Natural killer cell (primary cell): ENCODE data around the gene KCNA3. TPM values are rescaled to one million over a fixed set of nuclear protein-coding genes. Genes with fewer than 3 reads are reported as not detected.

Source experiments
- ATAC-seq, 3 donors: fragments of 150-1000 bp in 2 of 3; fragments of 200-7000 bp in 1 of 3; cut with Tn5 transposase; 1 replicate in 1 of 3; 2 replicates in 2 of 3; pipeline ENCODE4 v1.10.0; 2021; ENCODE audit warnings: mild to moderate bottlenecking in 2 of 3, moderate library complexity in 2 of 3
- DNase-seq, 2 donors: peaks; one replicate each; pipeline versions ENCODE4 v3.0.0 to v3.0.0-alpha.2; 2013 to 2021; ENCODE audit warnings: mixed read lengths in 1 of 2
- H3K27ac ChIP-seq: one replicate; pipeline ENCODE4 v1.5.1; 2013; ENCODE audit warnings: mild to moderate bottlenecking, low read length
- H3K27me3 ChIP-seq: one replicate; pipeline ENCODE4 v1.6.1; 2013; ENCODE audit warnings: low read length; ENCODE audit not compliant: control insufficient read depth, insufficient read depth
- H3K36me3 ChIP-seq: one replicate; pipeline ENCODE4 v1.6.1; 2013; ENCODE audit warnings: low read length; ENCODE audit not compliant: control insufficient read depth, insufficient read depth
- H3K4me1 ChIP-seq: one replicate; pipeline ENCODE4 v1.6.1; 2013; ENCODE audit warnings: low read length; ENCODE audit not compliant: control insufficient read depth, insufficient read depth
- H3K4me3 ChIP-seq: one replicate; pipeline ENCODE4 v1.5.1; 2013; ENCODE audit warnings: low read length
- H3K9me3 ChIP-seq: one replicate; pipeline ENCODE4 v1.6.1; 2013; ENCODE audit warnings: low read length; ENCODE audit not compliant: control insufficient read depth, insufficient read depth
- H3K27ac Mint-ChIP-seq, 2 donors: one replicate each; pipeline ENCODE4 v1.8.0; 2022; ENCODE audit warnings: mild to moderate bottlenecking in 2 of 2, mixed read lengths in 2 of 2, moderate library complexity in 1 of 2
- H3K27me3 Mint-ChIP-seq, 2 donors: one replicate each; pipeline ENCODE4 v1.8.0; 2022; ENCODE audit warnings: low read depth in 2 of 2, mixed read lengths in 2 of 2
- H3K36me3 Mint-ChIP-seq: one replicate; pipeline ENCODE4 v1.8.0; 2022; ENCODE audit warnings: mixed read lengths
- H3K4me1 Mint-ChIP-seq, 2 donors: one replicate each; pipeline ENCODE4 v1.8.0; 2022; ENCODE audit warnings: mixed read lengths in 2 of 2
- H3K4me3 Mint-ChIP-seq: one replicate; pipeline ENCODE4 v1.8.0; 2022; ENCODE audit warnings: mild to moderate bottlenecking, moderate library complexity, mixed read lengths
- H3K9me3 Mint-ChIP-seq, 2 donors: one replicate each; pipeline ENCODE4 v1.8.0; 2022; ENCODE audit warnings: mixed read lengths in 2 of 2
- WGBS: methylation state at CpG from one replicate; pipeline ENCODE4 v1.1.7; 2013; ENCODE audit warnings: missing lambda C conversion rate; ENCODE audit not compliant: insufficient coverage; 5-methylcytosine and 5-hydroxymethylcytosine counted together
- intact Hi-C: fragments of 100-400 bp; cut with micrococcal nuclease; formaldehyde crosslinking; loops from one replicate; pipeline ENCODE4 v1.14.2; 2022
- total RNA-seq, 4 donors: library from RNA; stranded (reverse); fragments of 120-200 nt in 1 of 4; gene quantifications; one replicate each; pipeline versions ENCODE4 v1.2.3 to v1.2.4, GENCODE V29; 2013 to 2022
- TF ChIP-seq, protein P1 (sequence below): fragments of 200-600 bp; IDR thresholded peaks from one replicate; pipeline ENCODE4 v1.8.0; 2022; ENCODE audit warnings: antibody characterized with exemption

Gene KCNA3
- total RNA-seq, 3 donors from 2014 or later (not counting 1 experiment from before 2014, with no cell fraction given) = 19.7 to 36.2 (median 30.3) TPM

DNA sequence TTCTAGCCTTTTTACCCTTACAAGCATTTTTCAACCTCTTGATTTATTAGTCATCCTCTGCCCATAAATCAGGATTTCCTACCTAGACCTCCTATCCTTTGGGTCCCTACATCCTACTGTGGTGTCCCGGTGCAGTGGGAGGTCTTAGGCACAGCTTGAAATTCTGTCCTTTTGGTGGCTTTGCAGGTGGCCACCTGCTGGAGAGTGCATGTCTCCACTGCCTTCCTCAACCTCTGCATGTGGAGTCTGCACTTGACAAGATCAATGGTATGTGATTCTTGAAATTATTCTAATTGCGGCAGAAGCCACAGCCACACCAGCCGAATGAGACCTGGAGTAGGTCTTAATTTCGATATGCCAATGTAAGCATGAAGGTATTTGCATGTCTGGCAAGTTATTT, 11.4 kb upstream of the KCNA3 start:
- intact Hi-C loops = no loop called here
- Mint-ChIP-seq H3K27me3 (peaks cover 2 to 5% of the 10 kb centered on the region in 2 donors), H3K4me3 (no peak overlapping the region), H3K9me3 (no peaks in the 10 kb centered on the region), H3K36me3 (no peaks in the 10 kb centered on the region), H3K4me1 (peaks cover 0 to 5% of the 10 kb centered on the region in 2 donors), H3K27ac (no peak overlapping the region)
- WGBS = 81% methylated on average over 4 of the region's 4 CpGs
- Histone ChIP-seq H3K9me3 (no peaks in the 10 kb centered on the region), H3K4me1 (no peaks in the 10 kb centered on the region), H3K27me3 (no peaks in the 10 kb centered on the region), H3K4me3 (no peak overlapping the region), H3K27ac (no peak overlapping the region), H3K36me3 (no peaks in the 10 kb centered on the region)
- peak in 1 of 2 donors; percentile 67 for DNase-seq
- ATAC-seq = peak in 2 of 3 donors; percentile 50 to 54
- TF ChIP-seq, protein P1, sequence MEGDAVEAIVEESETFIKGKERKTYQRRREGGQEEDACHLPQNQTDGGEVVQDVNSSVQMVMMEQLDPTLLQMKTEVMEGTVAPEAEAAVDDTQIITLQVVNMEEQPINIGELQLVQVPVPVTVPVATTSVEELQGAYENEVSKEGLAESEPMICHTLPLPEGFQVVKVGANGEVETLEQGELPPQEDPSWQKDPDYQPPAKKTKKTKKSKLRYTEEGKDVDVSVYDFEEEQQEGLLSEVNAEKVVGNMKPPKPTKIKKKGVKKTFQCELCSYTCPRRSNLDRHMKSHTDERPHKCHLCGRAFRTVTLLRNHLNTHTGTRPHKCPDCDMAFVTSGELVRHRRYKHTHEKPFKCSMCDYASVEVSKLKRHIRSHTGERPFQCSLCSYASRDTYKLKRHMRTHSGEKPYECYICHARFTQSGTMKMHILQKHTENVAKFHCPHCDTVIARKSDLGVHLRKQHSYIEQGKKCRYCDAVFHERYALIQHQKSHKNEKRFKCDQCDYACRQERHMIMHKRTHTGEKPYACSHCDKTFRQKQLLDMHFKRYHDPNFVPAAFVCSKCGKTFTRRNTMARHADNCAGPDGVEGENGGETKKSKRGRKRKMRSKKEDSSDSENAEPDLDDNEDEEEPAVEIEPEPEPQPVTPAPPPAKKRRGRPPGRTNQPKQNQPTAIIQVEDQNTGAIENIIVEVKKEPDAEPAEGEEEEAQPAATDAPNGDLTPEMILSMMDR = no peak

DNA sequence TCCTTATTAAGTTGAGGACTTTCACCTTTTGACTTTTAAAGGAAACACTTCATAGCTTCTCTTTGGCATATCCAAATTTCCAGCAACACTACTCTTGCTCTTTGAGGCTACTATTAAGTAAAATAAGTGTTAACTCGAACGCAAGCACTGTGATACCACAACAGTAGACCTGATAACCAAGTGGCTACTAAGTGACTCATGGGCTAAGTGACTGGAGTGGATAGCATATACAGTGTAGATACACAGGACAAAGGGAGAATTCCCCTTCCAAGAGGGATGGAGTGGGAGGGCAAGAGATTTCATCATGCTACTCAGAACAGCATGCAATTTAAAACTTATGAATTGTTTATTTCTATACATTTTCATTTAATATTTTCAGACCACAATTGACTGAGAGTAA, 9.8 kb upstream of the KCNA3 start:
- 60% methylated on average over 2 of the region's 2 CpGs for WGBS
- H3K36me3 Mint-ChIP-seq = no peaks in the 10 kb centered on the region
- Histone ChIP-seq H3K36me3 (no peaks in the 10 kb centered on the region), H3K4me1 (no peaks in the 10 kb centered on the region), H3K9me3 (no peaks in the 10 kb centered on the region), H3K27me3 (no peaks in the 10 kb centered on the region), H3K4me3 (no peak overlapping the region), H3K27ac (no peak overlapping the region)
- DNase-seq = no peak
- no peak for ATAC-seq
- H3K4me1 Mint-ChIP-seq = peaks cover 0 to 5% of the 10 kb centered on the region in 2 donors
- no peak overlapping the region for H3K27ac Mint-ChIP-seq
- H3K4me3 Mint-ChIP-seq = no peak overlapping the region
- no peaks in the 10 kb centered on the region for H3K9me3 Mint-ChIP-seq
- TF ChIP-seq, protein P1 = no peak
- intact Hi-C loops = no loop called here
- peaks cover 9 to 12% of the 10 kb centered on the region in 2 donors for H3K27me3 Mint-ChIP-seq

DNA sequence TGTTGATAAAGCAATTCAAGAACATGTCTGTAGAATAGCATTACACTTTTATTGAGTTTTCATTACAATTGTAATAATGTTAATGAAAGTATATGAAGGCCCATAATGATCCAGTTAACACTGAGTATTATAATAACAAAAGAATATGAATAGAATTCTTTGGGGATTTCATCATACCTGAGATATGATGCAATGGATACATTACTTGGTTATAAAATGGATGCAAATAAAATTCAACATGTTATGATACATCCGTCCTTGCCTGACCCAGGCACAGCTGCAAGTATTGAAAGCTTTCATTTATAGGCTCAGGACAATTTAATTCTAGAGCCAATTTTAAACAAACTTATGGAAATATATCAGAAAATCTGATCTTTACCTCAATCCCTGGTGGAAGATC, 8.2 kb upstream of the KCNA3 start:
- H3K27ac Mint-ChIP-seq = no peak overlapping the region
- intact Hi-C loops = no loop called here
- H3K36me3 ChIP-seq = no peaks in the 10 kb centered on the region
- peaks cover 0 to 8% of the 10 kb centered on the region in 2 donors for H3K4me1 Mint-ChIP-seq
- H3K36me3 Mint-ChIP-seq = no peaks in the 10 kb centered on the region
- H3K27me3 Mint-ChIP-seq = peaks cover 9 to 12% of the 10 kb centered on the region in 2 donors
- H3K27ac ChIP-seq = no peak overlapping the region
- H3K9me3 ChIP-seq = no peaks in the 10 kb centered on the region
- H3K9me3 Mint-ChIP-seq = no peaks in the 10 kb centered on the region
- TF ChIP-seq, protein P1 = no peak
- H3K4me3 ChIP-seq = no peak overlapping the region
- H3K4me1 ChIP-seq = no peaks in the 10 kb centered on the region
- no peak for ATAC-seq
- no peaks in the 10 kb centered on the region for H3K27me3 ChIP-seq
- 100% methylated on average over 1 of the region's 1 CpG for WGBS
- no peak for DNase-seq
- H3K4me3 Mint-ChIP-seq = no peak overlapping the region

DNA sequence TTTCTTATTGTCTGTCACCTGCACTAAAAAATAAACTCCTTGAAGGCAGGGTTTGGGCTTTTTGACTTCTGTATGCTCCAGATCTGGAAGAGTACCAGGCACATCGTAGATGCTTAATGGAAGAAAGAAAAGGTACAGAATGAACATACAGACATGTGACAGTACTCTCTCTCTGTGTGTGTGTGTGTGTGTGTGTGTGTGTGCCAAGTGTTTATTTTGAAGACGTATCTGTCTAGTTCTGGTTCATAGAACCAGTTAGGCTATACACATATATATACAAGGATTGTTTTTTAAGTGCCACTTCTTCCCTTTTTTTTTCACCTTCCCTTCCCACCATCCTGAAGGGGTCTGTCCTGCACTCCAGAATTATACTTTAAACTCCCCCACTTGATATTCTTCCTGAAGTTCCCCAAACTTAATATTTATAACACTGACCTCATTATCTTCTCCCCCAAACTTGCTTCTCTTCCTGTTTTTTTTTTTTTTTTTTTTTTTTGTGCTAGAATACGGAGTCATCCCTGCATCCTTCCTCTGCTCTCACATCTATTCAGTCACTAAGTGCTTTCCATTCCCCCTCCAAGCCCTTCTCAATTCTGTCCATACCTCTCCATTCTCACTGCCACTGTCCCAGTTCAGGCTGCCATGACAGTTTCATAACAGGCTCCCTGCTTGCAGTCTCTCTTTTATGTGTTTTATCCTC, 5.4 kb upstream of the KCNA3 start:
- WGBS = 64% methylated on average over 2 of the region's 3 CpGs
- Histone ChIP-seq H3K9me3 (no peaks in the 10 kb centered on the region), H3K27me3 (no peaks in the 10 kb centered on the region), H3K4me1 (peaks cover 4% of the 10 kb centered on the region), H3K4me3 (no peak overlapping the region), H3K36me3 (no peaks in the 10 kb centered on the region), H3K27ac (no peak overlapping the region)
- ATAC-seq = no peak
- no peak overlapping the region for H3K4me3 Mint-ChIP-seq
- H3K27me3 Mint-ChIP-seq = peaks cover 7 to 9% of the 10 kb centered on the region in 2 donors
- intact Hi-C loops = no loop called here
- DNase-seq = no peak
- H3K36me3 Mint-ChIP-seq = no peaks in the 10 kb centered on the region
- TF ChIP-seq, protein P1 = no peak
- H3K27ac Mint-ChIP-seq = no peak overlapping the region
- peaks cover 5 to 9% of the 10 kb centered on the region in 2 donors for H3K4me1 Mint-ChIP-seq
- no peaks in the 10 kb centered on the region for H3K9me3 Mint-ChIP-seq
